Measurements from ENCODE around the gene ASTN2. TPM values are rescaled to one million over a fixed set of nuclear protein-coding genes. Genes with fewer than 3 reads are reported as not detected.

Gene ASTN2
- total and polyA plus RNA-seq, 10 of the 15 experiments (the other 5 are each of a cell fraction or from before 2014, with no cell fraction given), result 1.4 to 15.7 (median 7.0) TPM

- BruUV-seq (replicated peaks), result no TSS peak
- Histone ChIP-seq H3K9ac (ENCODE audit: control insufficient read depth, insufficient read depth, low read length) (no peak overlapping the region), H2AFZ (ENCODE audit: control insufficient read depth, low read depth, low read length) (no peak overlapping the region), H3K9me3 (replicated peaks; ENCODE audit: control insufficient read depth, insufficient read depth, low read length) (peaks cover 1% of the 10 kb centered on the region; the same call in 2 of the 3 replicates), H3K4me2 (ENCODE audit: control insufficient read depth, insufficient read depth) (no peak overlapping the region), H3K79me2 (ENCODE audit: control insufficient read depth, insufficient read depth, low read length) (no peaks in the 10 kb centered on the region), H3K27ac (ENCODE audit: control insufficient read depth, insufficient read depth) (no peak overlapping the region), H4K20me1 (ENCODE audit: control insufficient read depth, insufficient read depth) (no peaks in the 10 kb centered on the region), H3K36me3 (ENCODE audit: control insufficient read depth in 2 of 2, insufficient read depth in 2 of 2, low read length in 1 of 2) (no peaks in the 10 kb centered on the region), H3K4me3 (no peak overlapping the region), H3K27me3 (replicated peaks in 1 of 2; ENCODE audit: control insufficient read depth in 2 of 2, insufficient read depth in 2 of 2, low read length in 1 of 2) (no peaks in the 10 kb centered on the region), H3K4me1 (ENCODE audit: control insufficient read depth, insufficient read depth, low read length) (peaks cover 9% of the 10 kb centered on the region)
- FAIRE-seq, result no peak
- intact Hi-C loops (cut with micrococcal nuclease; ENCODE audit: unreplicated experiment), result loop anchor here (2.0 kb wide), 1 partner anchor 71 kb away; no protein-coding TSS in a partner anchor
- in situ Hi-C loops (cut with MboI), result no loop called here
- WGBS (ENCODE audit: insufficient coverage, insufficient replicate concordance, low lambda C conversion rate, missing lambda C conversion rate), result 18% methylated on average over 2 of the region's 2 CpGs
- SMC1A ChIA-PET (ENCODE audit: uncharacterized antibody, unreplicated experiment), result no interaction called here
- no peak for ATAC-seq
- DNase-seq (ENCODE audit: low read depth, low spot score), result no peak
- RAD21 ChIA-PET (ENCODE audit: unreplicated experiment), result no interaction called here
- CTCF ChIA-PET, result interaction anchor here (0.6 kb wide), 1 partner anchor 36 kb away, joined by 3 read pairs; no protein-coding TSS in a partner anchor
- POLR2A ChIA-PET, result no interaction called here
- TF ChIP-seq TBL1XR1 (IDR thresholded peaks at IDR 0.05; ENCODE audit: low read depth, low read length) (no peak), STAT3 (IDR thresholded peaks at IDR 0.05; ENCODE audit: low read depth, low read length) (no peak), ZNF217 (IDR thresholded peaks at IDR 0.05) (no peak), FOXM1 (IDR thresholded peaks at IDR 0.05; ENCODE audit: low read depth, low read length) (no peak), RELA (IDR thresholded peaks at IDR 0.05; ENCODE audit: borderline replicate concordance, partially characterized antibody) (no peak), PAX8 (IDR thresholded peaks at IDR 0.05) (no peak), FOS (IDR thresholded peaks at IDR 0.05; ENCODE audit: borderline replicate concordance, extremely low read depth, insufficient read length) (no peak), IKZF2 (IDR thresholded peaks at IDR 0.05) (no peak), PML (IDR thresholded peaks at IDR 0.05; ENCODE audit: low read length) (no peak), SKIL (IDR thresholded peaks at IDR 0.05; ENCODE audit: low read depth, poor library complexity, severe bottlenecking) (no peak), SREBF1 (IDR thresholded peaks at IDR 0.05; ENCODE audit: low read length) (no peak), SP1 (IDR thresholded peaks at IDR 0.05; ENCODE audit: low read depth, low read length) (no peak), MTA3 (IDR thresholded peaks at IDR 0.05; ENCODE audit: borderline replicate concordance, low read length) (no peak), CREM (IDR thresholded peaks at IDR 0.05; ENCODE audit: low read depth) (no peak), ESRRA (IDR thresholded peaks at IDR 0.05; ENCODE audit: low read length) (no peak), HDAC6 (IDR thresholded peaks at IDR 0.05; ENCODE audit: unreplicated experiment) (no peak), ZSCAN29 (IDR thresholded peaks at IDR 0.05) (no peak), NR2C2 (IDR thresholded peaks at IDR 0.05; ENCODE audit: borderline replicate concordance, control insufficient read depth, insufficient read length, low read depth) (no peak)
Measured at GRCh38 chr9:116451500-116452115, 963.2 kb downstream of the ASTN2 start.
